CD4-positive, alpha-beta T cell treated with Interleukin-4 for 1 hour (primary cell): ENCODE results near the gene RAX.

Experiments
- DNase-seq, 2 donors: peaks; one replicate each; pipeline ENCODE4 v3.0.0-alpha.2; 2020 to 2022

The RAX gene

DNA sequence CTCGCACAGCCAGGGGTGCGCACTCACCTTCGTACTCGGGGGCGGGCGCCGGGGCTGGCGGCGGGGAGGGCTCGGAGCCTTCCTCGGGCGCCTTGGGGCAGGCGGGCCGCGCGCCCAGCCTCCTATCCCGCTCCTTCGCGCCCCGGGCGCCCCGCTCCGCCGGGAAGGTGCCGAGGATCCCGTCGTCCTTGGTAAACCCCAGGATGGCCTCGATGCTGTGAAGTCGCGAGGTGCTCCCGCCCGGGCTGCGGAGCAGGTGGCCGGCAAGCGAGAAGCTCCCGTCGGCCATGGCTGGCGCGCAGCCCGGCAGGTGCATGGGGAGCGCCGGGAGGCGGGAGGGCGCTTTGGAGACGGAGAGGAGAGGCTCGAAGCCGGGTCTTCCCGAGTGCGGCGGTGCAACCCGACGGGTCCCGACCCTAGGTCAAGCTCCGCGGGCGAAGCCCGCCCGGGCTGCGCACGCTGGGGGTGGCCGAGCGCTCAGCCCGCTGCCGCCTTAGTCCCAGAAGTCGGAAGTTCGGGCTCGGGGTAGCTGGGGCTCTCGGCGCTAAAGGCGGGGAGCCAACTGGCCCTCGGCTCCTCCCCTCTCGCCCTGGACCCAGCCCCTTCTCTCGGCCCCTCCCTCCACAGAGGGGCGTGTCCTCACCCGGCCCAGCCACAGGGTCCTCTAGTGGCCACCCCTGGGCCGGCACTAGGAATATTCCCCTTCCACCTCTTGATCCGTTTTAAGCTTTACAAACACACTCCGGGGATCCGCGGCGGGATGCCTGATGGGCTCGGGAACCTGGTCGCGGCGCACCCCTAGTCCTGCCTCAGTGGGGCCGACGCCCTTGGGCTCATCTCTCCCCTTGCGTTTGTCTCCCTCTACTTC lies at the start of gene RAX:
TSS of gene RAX (minus strand) at position 564 of the 868 bp plus-strand sequence. CDS start at position 316, 248 bp downstream.
- no peak for DNase-seq

DNA sequence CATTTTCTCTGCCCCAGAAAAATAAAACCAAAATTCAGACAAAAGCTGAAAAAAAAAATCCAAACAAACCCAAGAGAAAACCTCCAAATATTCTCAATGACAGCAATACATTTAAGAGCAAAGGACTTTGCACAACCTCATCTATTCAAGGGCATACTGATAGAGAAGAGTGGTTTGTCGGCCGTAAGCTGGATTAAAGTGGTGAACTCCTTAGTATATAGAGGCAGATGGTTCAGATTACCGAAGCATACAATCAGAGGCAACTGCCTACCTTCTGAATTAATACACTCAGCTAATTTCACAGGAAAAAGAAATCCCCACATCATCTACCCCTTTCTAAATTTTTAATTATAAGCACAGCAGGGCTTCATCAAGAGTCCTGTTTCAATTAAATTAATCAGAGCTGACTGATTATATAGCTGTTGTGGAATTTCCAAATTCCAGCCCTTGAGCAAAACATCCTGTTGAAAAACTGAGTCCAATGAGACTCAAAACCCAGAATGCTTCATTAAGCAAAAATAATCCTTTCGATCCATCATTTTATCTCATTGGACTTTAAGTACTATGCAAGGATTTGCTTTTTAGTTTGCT lies 45.3 kb upstream of the RAX start, which contains the start of gene CPLX4:
TSS of gene CPLX4 (minus strand) at position 190 of the 591 bp plus-strand sequence. CDS start at position 3, 187 bp downstream.
- no peak for DNase-seq

DNA sequence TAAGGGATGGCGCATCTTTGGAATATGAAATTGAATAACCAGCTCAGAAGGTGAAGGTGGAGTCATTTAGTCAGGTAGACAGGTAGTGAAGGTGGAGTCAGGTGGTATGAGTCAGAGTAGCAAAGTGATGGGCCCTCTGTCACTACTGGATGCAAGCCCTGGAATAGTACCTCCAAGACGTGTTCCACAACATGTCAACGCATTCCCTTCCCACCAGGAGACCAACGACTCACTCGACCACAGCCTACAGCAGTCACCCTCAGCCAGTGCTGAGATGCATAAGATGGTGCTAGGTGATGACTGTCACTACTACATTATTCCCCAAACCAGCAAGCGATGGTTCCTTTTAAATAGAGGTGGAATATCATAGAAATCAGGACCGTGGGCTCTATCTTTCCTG lies 38.4 kb upstream of the RAX start:
- no peak for DNase-seq

DNA sequence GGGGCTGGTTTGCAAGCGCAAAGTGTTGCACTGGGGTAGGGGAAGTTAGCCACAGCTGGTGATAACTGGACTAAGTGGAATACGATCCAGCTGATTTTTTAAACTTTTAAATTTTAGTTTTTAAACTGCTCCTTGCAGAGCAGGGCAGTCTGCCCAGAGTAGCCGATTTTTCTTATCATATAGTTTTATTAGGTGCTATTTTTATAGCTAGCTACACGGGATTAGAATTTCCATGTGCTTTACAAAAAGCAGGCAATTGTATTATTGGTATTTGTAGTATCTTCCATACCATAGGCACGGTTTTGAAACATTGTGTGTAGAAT lies 35.6 kb upstream of the RAX start:
- no peak for DNase-seq

DNA sequence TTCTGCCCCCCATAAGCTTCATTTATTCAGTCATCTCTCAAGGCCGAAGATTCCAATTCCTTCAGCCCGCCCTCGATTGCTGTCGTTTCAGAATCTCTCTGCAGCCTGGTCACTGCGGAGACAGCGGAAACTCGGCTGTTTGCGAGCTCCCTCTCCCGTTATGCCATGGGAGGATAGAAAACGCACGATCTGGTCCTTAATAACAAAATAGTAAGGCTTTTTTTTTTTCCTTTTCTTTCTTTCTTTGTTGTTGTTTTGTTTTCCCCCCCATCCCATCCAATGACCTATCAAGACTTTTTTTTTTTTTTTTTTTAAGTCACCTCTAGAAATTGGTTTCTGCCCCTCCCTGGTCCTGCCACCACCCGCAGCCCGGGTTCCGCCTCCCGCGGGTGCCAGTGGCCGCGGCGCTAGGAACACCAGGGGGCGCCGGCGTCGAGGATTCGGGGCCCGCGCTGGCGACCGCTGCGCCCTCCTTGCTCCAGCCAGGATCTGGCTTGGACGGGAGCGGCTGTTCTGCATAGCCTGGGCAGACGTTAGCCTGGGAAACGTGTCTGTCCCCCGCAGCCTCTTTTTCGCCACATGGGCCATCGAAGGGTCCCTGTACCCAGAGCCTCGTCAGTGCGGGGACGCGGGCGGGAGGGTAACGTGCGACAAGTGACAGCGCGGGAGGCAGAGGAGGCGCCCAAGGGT lies 35.1 kb upstream of the RAX start:
- peak; percentile 33 to 51 for DNase-seq

DNA sequence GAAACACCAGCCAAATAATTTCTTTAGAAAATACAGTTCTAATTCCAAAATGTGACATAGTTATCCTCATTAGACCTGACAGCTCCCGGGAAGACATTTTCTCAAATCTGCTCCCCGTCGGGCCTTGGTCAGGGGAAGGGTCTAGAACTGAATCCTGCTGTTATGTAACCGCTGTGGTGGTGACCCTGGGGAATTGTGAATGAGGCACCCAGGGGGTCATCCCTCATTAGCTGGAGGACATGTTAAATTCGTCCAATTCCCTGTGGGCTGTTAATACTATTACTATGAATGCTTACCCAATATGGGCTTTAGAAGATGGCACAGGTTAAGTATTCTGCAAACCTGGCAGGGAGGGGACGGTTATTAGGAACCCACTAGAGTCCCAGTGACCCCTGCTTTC lies 33.4 kb upstream of the RAX start:
- no peak for DNase-seq

DNA sequence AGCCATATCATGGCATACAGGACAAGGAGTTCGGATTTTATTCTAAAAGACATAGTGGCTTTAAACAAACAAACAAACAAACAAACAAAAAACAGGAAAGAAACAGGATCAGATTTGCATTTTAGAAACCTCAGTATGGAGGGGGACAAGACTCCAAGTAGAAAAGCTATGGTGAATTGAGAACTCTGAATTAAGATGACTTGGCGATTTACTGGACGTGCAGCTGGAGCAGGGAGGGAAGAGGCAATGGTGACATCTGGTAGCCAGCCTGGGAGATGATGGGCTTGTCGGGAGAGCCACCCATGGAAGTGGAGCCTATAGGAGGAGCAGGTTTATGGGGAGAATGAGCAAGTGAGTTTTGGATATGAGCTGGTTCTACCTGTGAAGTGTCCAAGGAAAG lies 32.0 kb upstream of the RAX start:
- no peak for DNase-seq

DNA sequence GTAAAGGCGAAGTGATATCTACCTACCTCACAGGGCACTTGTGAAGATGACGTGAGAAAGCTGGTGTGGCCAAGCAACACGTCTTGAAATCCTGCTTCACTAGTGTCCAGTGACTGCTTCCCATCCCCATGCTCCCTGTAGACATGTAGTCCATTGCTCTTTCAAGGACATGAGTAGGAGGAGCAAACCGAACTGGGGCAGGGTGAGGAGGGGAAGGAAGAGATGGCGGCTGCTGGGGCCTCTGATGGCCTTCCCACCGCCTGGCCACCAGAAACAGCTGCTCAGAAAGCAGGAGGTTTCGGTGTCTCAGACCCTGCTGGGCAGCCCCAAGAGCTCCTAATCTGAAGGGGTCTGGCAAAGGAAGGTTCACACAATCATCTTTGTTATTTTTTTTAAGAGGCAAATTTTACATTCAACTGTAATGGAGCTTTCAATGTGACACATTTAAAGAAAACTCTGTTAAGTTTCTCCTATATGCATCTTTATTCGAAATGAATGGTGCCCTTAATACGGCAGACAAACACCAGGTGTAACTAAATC lies 30.5 kb upstream of the RAX start:
- no peak for DNase-seq

DNA sequence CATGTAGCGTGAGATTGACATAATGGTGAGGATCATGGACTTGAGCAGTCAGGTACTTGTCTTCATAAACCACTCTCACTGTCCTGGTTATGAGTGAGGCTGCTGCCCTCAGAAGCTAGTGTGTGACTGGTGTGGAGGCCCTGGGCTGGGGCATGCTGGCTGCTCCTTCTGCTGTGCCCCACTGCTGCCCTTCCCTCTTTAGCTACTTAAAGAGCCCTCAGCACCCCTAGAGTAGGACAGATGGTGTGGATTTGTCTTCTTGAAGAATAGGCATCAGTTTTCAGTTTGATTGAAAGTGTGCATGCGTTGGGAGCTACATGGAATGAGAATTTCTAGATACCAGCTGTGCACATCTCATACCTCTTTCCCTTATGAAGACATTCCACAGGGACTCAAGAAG lies 29.8 kb upstream of the RAX start:
- DNase-seq: no peak

DNA sequence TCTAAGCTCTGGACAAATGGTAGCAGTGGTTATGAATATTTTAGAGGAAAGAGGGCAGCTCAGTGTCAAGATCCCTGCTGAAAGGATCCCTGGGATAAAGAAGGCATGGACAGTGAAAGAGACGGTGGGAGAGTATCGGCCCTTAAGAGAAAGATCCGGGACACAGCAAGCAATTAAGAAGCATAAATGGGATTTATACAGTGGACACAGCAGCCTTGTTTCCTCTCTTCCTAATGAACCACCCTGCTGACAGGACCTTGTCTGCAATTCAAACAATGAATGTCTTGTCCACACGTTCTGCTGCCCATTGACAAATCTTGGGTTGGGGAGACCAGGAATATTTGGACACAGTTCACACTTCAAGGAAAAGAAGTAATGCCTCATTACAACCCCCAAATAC lies 28.7 kb upstream of the RAX start:
- no peak for DNase-seq

DNA sequence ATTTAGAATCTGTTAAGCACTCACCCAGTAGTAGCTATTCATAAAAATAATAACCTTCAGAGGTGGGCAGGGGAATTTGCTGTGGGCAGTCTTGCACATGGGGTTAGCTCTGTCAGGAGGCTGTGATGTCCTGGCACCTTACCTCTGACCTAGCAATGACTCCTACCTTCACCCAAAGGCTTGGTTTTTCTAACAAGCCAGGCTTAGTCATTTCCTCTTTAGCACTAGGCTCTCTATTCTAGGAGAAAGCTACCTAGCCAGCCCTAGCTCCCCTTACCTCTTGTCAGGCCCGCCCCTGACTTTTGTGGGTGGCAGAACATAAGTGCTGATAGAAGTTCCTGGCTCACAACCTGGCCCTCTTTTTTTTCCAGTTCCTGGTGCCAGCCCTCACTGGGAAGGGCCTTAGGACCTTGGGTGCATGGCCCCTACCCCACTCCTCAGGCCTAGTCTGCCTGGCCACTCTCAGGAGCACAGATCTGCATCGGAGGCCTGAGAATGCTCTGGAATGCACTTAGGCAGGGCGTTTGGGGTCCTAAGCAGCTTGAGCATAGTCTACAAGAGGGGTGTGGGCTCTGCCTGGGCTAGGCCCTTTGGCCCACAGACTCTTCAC lies 27.5 kb upstream of the RAX start:
- no peak for DNase-seq

DNA sequence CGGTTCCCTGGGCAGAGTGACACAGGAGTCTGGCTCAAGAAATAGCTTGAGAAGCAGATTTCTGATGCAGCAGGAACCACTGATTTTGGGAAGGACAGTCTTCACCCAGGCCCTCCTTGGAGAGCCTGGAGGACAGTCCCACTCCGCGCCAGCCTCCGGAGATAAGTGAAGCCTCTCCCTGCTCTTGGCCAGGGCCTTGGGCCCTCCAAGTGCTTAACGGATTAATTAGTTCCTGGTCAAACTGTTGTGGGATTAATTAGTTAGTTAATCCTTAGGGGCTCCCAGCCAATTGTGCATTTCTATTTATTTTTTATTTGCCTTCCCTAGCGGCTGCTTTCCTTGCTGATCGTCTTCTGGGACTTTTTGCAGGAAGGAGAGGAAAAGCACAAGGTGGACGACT lies 25.6 kb upstream of the RAX start:
- DNase-seq: no peak

DNA sequence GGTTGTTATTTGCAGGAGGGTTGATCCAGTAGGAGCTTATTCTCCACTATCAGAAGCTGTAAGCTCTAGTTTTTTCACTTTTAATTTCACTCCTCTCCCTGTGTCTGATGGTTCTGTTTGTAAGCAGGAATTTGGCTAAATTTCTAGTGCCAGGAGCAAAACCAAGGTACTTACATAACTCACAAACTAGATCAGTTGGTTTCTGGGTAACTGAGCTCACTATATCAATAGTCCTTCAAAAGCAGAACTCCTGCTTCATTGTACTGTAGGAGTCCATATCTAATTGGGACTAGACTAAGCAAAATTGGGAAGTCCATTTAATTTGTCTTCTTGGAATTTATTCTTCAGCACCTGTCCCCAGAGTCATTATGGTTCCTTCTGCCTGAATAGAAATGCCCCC lies 20.1 kb upstream of the RAX start:
- DNase-seq: no peak

DNA sequence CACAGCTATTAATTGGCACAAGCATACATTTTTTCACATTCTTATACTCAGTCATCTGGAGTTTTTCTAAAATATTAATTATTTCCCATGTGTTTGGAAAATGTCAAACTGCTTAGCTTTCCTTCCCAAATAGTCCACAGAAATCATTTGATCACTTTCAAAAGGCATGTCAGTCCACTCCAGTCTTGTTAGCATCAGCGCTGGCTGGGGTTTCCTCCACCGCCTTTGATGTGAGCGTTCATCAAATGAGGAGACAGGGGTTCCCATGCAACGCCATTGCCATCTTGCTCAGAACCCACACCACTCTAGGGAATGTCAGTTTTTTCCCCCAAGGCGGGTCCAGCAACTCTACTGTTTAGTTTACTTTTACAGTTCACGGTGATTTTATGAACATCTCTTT lies 13.1 kb upstream of the RAX start:
- no peak for DNase-seq

DNA sequence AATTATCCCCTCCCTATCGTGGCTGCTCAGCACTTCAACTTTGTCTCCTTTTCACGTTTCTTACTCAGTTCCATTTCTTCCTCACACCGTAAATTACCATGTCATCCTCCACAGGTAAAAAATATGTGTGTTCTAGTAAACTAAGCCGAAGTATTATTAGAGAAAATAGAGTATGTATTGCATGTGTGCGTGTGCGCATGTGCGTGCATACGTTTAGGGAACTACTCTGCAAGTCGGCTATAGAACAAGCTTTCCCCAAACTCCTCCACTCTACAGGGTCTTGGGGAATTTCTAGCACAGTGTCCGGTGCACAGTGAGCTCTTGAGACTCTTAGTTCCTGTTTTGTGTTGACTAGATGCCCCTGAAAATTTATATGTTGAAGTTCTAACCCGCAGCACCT lies 9.1 kb upstream of the RAX start:
- DNase-seq: no peak

DNA sequence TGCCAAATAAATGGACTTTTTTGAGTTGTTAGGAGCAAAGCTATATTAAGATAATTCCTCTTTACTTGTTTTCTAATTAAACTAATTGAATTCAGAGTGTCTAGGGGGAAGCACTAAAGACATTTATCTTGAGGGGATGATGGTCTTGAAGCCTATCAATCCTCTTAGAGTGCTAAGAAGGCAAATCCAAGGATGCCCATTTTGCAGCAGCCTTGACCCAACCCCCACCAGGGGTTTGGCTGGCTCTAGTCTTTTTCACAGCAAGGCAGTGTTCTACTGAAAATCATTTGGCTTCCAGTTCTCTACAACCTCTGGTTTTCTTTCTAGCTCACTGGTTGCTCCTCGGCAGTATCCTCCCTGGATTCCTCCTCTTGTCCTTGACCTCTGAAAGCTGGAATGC lies 6.5 kb upstream of the RAX start:
- no peak for DNase-seq

DNA sequence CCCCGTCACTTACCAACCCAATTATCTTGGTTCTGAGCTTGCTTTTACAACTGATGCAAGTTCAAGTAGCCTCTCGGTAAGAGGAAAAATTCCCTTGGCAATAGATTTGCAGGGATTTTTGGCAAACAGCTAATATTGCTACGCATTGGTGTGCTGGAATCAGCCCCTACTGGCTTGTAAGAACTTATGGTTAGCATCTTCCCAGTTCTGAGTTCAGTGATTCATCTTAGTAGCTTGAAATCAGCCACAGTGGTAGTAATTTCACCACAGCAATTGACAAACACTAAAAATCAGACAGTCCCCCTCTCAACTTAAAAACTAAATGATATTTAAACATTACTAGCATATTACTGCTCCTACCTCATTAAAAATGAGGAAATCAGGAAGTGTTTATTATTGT lies 5.9 kb upstream of the RAX start:
- DNase-seq: no peak

DNA sequence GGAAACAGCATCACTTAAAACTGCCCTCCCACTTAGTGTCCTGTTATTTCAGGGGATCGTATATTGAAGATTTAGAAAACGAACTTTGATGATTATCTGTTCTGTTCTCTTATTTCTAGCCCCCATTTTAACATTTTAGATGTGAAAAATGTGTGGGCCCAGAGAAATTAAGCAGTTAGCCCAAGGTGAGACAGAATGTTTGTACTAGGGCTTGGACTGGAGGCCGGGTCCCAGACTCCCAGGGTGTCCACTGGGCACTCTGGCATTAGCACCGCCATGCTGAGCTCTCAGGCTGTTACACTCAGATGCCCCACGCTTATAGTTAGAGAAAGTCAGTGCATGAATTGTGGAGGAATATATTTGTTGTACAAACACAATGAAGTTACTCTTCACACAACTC lies 5.5 kb upstream of the RAX start:
- DNase-seq: no peak

DNA sequence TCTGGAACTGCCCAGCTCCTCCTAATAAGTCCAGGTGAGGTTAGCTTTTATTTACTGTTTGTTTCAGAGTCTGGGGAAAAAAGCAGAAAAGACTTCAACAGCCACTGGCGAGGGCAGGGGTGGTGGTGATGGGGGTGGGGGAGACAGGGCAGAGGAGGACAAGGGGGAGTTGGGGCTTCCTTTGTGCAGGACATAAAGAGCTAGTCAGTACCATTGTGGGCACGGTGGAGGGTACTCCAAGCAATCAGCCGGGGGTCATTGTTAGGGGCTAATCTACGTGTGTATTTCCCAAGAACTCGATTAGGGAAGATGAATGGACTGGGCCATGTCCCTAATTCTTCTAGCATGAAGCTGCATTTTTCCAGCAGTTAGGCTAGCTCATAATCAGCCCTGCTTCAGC lies 2.8 kb upstream of the RAX start:
- DNase-seq: no peak

DNA sequence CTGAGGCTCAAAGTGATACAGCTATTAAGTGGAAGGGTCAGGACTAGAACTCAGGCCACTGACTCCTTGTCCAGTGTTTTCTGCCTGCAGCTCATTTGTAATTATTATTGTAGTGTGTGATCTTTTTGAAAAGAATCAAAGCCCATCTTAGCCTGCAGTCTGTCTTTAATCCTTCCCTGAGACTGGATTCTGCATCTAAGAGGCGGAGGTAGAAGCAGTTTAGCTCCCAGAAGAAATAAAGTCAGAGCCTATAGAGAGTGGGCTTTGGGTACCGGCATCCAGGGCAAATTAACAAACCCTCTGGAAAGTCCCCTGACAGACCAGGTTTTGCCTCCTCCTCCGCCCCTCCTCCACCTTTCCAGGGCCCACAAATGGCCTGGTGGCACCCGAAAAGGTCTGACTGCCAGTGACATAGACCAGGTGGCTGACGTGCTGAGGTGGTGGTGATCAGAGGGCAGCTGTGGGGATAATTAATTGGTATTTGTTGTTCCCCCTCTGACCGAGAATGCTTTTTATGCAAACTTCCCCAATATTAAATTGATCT lies 2.2 kb upstream of the RAX start:
- DNase-seq: no peak

DNA sequence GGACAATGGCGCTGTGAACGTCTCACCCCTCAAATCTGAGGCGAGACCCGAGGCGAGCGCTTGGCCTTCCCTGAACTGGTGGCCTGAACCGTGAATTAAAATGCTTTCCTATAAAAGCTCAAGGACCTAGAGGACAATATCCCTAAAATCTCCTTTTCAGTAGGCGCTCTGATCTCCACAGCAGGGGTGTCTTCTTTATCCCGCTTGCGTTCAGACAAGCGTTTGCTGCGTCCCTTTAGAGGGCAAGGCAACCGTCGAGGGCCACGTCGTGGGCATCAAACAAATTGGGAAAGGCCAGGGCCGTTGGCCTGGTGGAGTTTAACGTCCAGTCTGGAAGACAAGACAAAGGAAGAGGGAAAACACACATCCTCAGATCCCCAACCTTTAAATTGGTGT lies 1.3 kb upstream of the RAX start:
- no peak for DNase-seq

DNA sequence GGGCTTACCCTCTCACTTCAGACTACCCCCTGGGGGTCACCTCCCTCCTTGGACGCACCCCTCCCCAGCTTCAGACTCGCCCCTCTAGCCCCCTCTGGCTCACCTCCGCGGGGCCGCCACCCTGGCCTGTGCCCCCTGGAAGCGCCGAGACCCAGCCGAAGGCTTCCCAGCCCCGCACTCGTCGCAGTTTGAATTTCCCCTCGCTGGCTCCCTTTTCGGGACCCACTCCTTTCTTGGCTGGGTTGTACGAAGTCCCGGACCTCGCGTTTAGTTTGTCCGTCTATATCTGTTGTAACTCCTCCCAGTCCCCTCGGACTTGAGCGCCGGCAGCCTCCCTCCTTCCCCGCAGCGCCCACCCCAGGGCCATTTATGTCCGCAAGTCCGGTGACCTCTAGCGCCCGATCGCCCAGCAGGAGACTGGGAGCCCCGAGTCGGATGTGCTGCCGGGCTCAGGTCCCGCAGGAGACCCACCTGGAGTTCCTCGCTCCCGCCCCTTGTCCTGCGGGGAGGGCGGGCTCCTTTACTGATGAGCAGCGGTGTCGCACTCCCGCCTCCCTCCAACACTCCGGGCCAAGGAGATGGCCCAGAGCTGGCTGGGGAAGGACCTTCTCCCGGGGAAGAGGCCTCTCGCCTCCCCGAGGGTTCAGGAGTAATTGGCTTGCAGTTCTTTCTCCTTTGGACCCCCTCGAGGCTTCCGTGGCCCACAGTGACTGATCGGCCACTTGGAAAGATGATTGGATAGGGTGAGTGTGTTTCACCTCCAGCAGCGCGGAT lies 692 bp upstream of the RAX start:
- no peak for DNase-seq
